Keratinocyte (primary cell): ENCODE data around the gene CRYGS. TPM values are rescaled to one million over a fixed set of nuclear protein-coding genes. Genes with fewer than 3 reads are reported as not detected.

ENCODE experiments used
- DNase-seq: peaks from one replicate; pipeline ENCODE4 v3.0.0-alpha.2; 2011; ENCODE audit warnings: low read depth, missing footprints, low spot score
- FAIRE-seq: peaks from 2 replicates; lab custom pipeline; 2011; peaks lifted over from hg19 to GRCh38; lab: Jason Lieb, UNC
- H2AFZ ChIP-seq: 2 replicates; pipeline ENCODE4 v1.6.0; 2012; ENCODE audit warnings: low read length, control low read depth, inconsistent platforms; ENCODE audit not compliant: control insufficient read depth
- H3K27ac ChIP-seq: 2 replicates; pipeline ENCODE4 v1.5.1; 2011; ENCODE audit warnings: low read length; ENCODE audit not compliant: control insufficient read depth, insufficient read depth
- H3K27me3 ChIP-seq: 3 replicates; pipeline ENCODE4 v1.6.0; 2011; ENCODE audit warnings: low read length; ENCODE audit not compliant: control insufficient read depth, insufficient read depth; ENCODE audit errors: extremely low read depth
- H3K36me3 ChIP-seq, 2 experiments: 2 replicates in 1 of 2; 3 replicates in 1 of 2; pipeline ENCODE4 v1.5.1; 2011; ENCODE audit warnings: low read length in 2 of 2, mild to moderate bottlenecking in 1 of 2; ENCODE audit not compliant: control insufficient read depth in 2 of 2, insufficient read depth in 2 of 2; ENCODE audit errors: extremely low read depth in 1 of 2
- H3K4me1 ChIP-seq: 3 replicates; pipeline ENCODE4 v1.5.1; 2011; ENCODE audit warnings: low read length; ENCODE audit not compliant: control insufficient read depth, insufficient read depth; ENCODE audit errors: extremely low read depth
- H3K4me2 ChIP-seq: 3 replicates; pipeline ENCODE4 v1.6.0; 2011; ENCODE audit warnings: low read depth, low read length; ENCODE audit not compliant: control insufficient read depth, insufficient read depth; ENCODE audit errors: extremely low read depth
- H3K4me3 ChIP-seq, 3 experiments: fragments of 200-600 bp in 1 of 3; sonication (generic) in 1 of 3; 2 replicates in 2 of 3; 3 replicates in 1 of 3; pipeline ENCODE4 v1.5.1; 2011 to 2016; ENCODE audit warnings: low read length in 3 of 3, mild to moderate bottlenecking in 3 of 3, control low read depth in 2 of 3, inconsistent platforms in 1 of 3, low read depth in 1 of 3, mixed read lengths in 1 of 3, mixed run types in 1 of 3, moderate library complexity in 1 of 3; ENCODE audit not compliant: control insufficient read depth in 2 of 3, insufficient read depth in 2 of 3; ENCODE audit errors: extremely low read depth in 1 of 3
- H3K79me2 ChIP-seq: 2 replicates; pipeline ENCODE4 v1.6.0; 2012; ENCODE audit warnings: low read length; ENCODE audit not compliant: control insufficient read depth, insufficient read depth
- H3K9ac ChIP-seq: 3 replicates; pipeline ENCODE4 v1.6.0; 2011; ENCODE audit warnings: low read length; ENCODE audit not compliant: control insufficient read depth, insufficient read depth; ENCODE audit errors: extremely low read depth
- H3K9me1 ChIP-seq: 3 replicates; pipeline ENCODE4 v1.6.0; 2011; ENCODE audit warnings: low read length; ENCODE audit not compliant: control insufficient read depth, insufficient read depth; ENCODE audit errors: extremely low read depth
- H3K9me3 ChIP-seq: 2 replicates; pipeline ENCODE4 v1.5.1; 2012; ENCODE audit warnings: low read depth, low read length; ENCODE audit not compliant: control insufficient read depth
- H4K20me1 ChIP-seq: 3 replicates; pipeline ENCODE4 v1.6.0; 2011; ENCODE audit warnings: low read length; ENCODE audit not compliant: control insufficient read depth, insufficient read depth; ENCODE audit errors: extremely low read depth
- CTCF ChIP-seq, 3 experiments: IDR thresholded peaks in 1 of 3; conservative IDR thresholded peaks in 1 of 3; optimal IDR thresholded peaks in 1 of 3; 2 replicates in 2 of 3; 3 replicates in 1 of 3; pipeline versions ENCODE3 to v1.5.1; 2011; ENCODE audit warnings: low read length in 3 of 3, mild to moderate bottlenecking in 3 of 3, moderate library complexity in 2 of 3, control low read depth in 1 of 3, inconsistent platforms in 1 of 3; ENCODE audit not compliant: insufficient read depth in 2 of 3; ENCODE audit errors: extremely low read depth in 1 of 3
- EZH2 ChIP-seq: IDR thresholded peaks from one replicate; pipeline ENCODE4 v1.6.1; 2012; ENCODE audit warnings: inconsistent platforms, mild to moderate bottlenecking, low read length, moderate library complexity
- dilution Hi-C: fragments of 300-500 bp; cut with MboI; formaldehyde crosslinking; loops from one replicate; pipeline ENCODE4 v1.7.0; 2020; ENCODE audit warnings: low sequenced_read_pairs; ENCODE audit not compliant: extremely low pct_ligation_motif_present
- polyA plus RNA-seq, 5 experiments: library from polyadenylated mRNA; depleted of rRNA in 3 of 5; stranded (reverse) in 3 of 5; stranded (forward) in 1 of 5; unstranded in 1 of 5; fragments of >200 nt; gene quantifications; 1 replicate in 1 of 5; 2 replicates in 3 of 5; 3 replicates in 1 of 5; pipeline versions ENCODE4 v1.2.1 to v1.2.3, GENCODE V29; 2011 to 2012; ENCODE audit warnings: missing spikeins in 2 of 5, low read depth in 1 of 5, low replicate concordance in 1 of 5

Gene CRYGS
- polyA plus RNA-seq, 1 donor (not counting 4 experiments of a cell fraction or from before 2014, with no cell fraction given): 3.4 TPM

- H3K9me3 ChIP-seq: no peaks in the 10 kb centered on the region
- no peaks in the 10 kb centered on the region for H3K36me3 ChIP-seq
- H3K4me3 ChIP-seq: no peak overlapping the region
- H4K20me1 ChIP-seq: no peaks in the 10 kb centered on the region
- no peak overlapping the region for H2AFZ ChIP-seq
- H3K27me3 ChIP-seq: no peaks in the 10 kb centered on the region
- peaks cover 10% of the 10 kb centered on the region for H3K4me1 ChIP-seq
- no peak overlapping the region for H3K27ac ChIP-seq
- TF ChIP-seq EZH2: no peak
- dilution Hi-C loops: no loop called here
- no peak for DNase-seq
- FAIRE-seq: no peak
- no peaks in the 10 kb centered on the region for H3K9me1 ChIP-seq
- no peak overlapping the region for H3K4me2 ChIP-seq
- H3K9ac ChIP-seq: no peak overlapping the region
- H3K79me2 ChIP-seq: no peaks in the 10 kb centered on the region
Measured at GRCh38 chr3:186511702-186512101, 32.5 kb downstream of the CRYGS start.

- DNase-seq: no peak
- no peak for TF ChIP-seq EZH2
- no peak for TF ChIP-seq CTCF (optimal IDR thresholded peaks at IDR 0.05 in 1 of 3, IDR thresholded peaks at IDR 0.05 in 1 of 3, conservative IDR thresholded peaks at IDR 0.05 in 1 of 3; ENCODE audit: extremely low read depth in 1 of 3, insufficient read depth in 2 of 3, low read length in 3 of 3)
- H3K79me2 ChIP-seq: no peaks in the 10 kb centered on the region
Measured at GRCh38 chr3:186511245-186511644, 32.9 kb downstream of the CRYGS start.

More at GRCh38 chr3:186511245-186511644, 32.9 kb downstream of the CRYGS start:
- no peak overlapping the region for H3K27ac ChIP-seq
- H4K20me1 ChIP-seq: no peaks in the 10 kb centered on the region
- no peak overlapping the region for H3K4me3 ChIP-seq
- dilution Hi-C loops: no loop called here
- H2AFZ ChIP-seq: no peak overlapping the region
- H3K9me3 ChIP-seq: no peaks in the 10 kb centered on the region
- H3K4me2 ChIP-seq: no peak overlapping the region
- H3K4me1 ChIP-seq: peaks cover 10% of the 10 kb centered on the region
- FAIRE-seq: no peak
- H3K27me3 ChIP-seq: no peaks in the 10 kb centered on the region
- no peaks in the 10 kb centered on the region for H3K9me1 ChIP-seq
- no peaks in the 10 kb centered on the region for H3K36me3 ChIP-seq
- H3K9ac ChIP-seq: no peak overlapping the region
